Measurements from ENCODE around the gene SUMO3. TPM values are rescaled to one million over a fixed set of nuclear protein-coding genes. Genes with fewer than 3 reads are reported as not detected.

The SUMO3 gene
- total RNA-seq, 1 donor from 2014 or later, result 131 TPM

- Histone ChIP-seq H3K4me3 (ENCODE audit: low read depth, low read length) (no peak overlapping the region), H3K36me3 (ENCODE audit: control insufficient read depth, insufficient read depth, low read length) (no peaks in the 10 kb centered on the region), H3K27me3 (ENCODE audit: control insufficient read depth, insufficient read depth, low read length) (no peaks in the 10 kb centered on the region)
- FAIRE-seq (no peak), DNase-seq (ENCODE audit: low read depth) (no peak)
- TF ChIP-seq CTCF (IDR thresholded peaks at IDR 0.05; ENCODE audit: insufficient read depth, low read length, severe bottlenecking), result no peak
These were observed 58.1 kb downstream of the SUMO3 start for GRCh38 chr21:44759628-44760285.

- FAIRE-seq, result no peak
- TF ChIP-seq CTCF (IDR thresholded peaks at IDR 0.05; ENCODE audit: insufficient read depth, low read length, severe bottlenecking), result no peak
- no peak overlapping the region for H3K4me3 ChIP-seq (ENCODE audit: low read depth, low read length)
- DNase-seq (ENCODE audit: low read depth), result no peak
- no peaks in the 10 kb centered on the region for H3K27me3 ChIP-seq (ENCODE audit: control insufficient read depth, insufficient read depth, low read length)
- H3K36me3 ChIP-seq (ENCODE audit: control insufficient read depth, insufficient read depth, low read length), result no peaks in the 10 kb centered on the region
These were observed 58.9 kb downstream of the SUMO3 start for GRCh38 chr21:44758781-44759627.

- DNase-seq (ENCODE audit: low read depth), result no peak
- Histone ChIP-seq H3K4me3 (ENCODE audit: low read depth, low read length) (no peak overlapping the region), H3K27me3 (ENCODE audit: control insufficient read depth, insufficient read depth, low read length) (no peaks in the 10 kb centered on the region), H3K36me3 (ENCODE audit: control insufficient read depth, insufficient read depth, low read length) (no peaks in the 10 kb centered on the region)
- no peak for TF ChIP-seq CTCF (IDR thresholded peaks at IDR 0.05; ENCODE audit: insufficient read depth, low read length, severe bottlenecking)
- no peak for FAIRE-seq
These were observed 59.7 kb downstream of the SUMO3 start for GRCh38 chr21:44758141-44758561.

GRCh38 chr21:44757731-44758130, 60.1 kb downstream of the SUMO3 start:
- H3K27me3 ChIP-seq (ENCODE audit: control insufficient read depth, insufficient read depth, low read length), result no peaks in the 10 kb centered on the region

GRCh38 chr21:44756423-44757185, 61.3 kb downstream of the SUMO3 start:
- Histone ChIP-seq H3K4me3 (ENCODE audit: low read depth, low read length) (no peak overlapping the region), H3K27me3 (ENCODE audit: control insufficient read depth, insufficient read depth, low read length) (no peaks in the 10 kb centered on the region), H3K36me3 (ENCODE audit: control insufficient read depth, insufficient read depth, low read length) (no peaks in the 10 kb centered on the region)
- DNase-seq (ENCODE audit: low read depth) (peak; percentile 67), FAIRE-seq (peak; percentile 73)
- TF ChIP-seq CTCF (IDR thresholded peaks at IDR 0.05; ENCODE audit: insufficient read depth, low read length, severe bottlenecking), result no peak

More at GRCh38 chr21:44757731-44758130, 60.1 kb downstream of the SUMO3 start:
- Histone ChIP-seq H3K4me3 (ENCODE audit: low read depth, low read length) (no peak overlapping the region), H3K36me3 (ENCODE audit: control insufficient read depth, insufficient read depth, low read length) (no peaks in the 10 kb centered on the region)
- no peak for TF ChIP-seq CTCF (IDR thresholded peaks at IDR 0.05; ENCODE audit: insufficient read depth, low read length, severe bottlenecking)
- FAIRE-seq (no peak), DNase-seq (ENCODE audit: low read depth) (no peak)

Other genes with a start within 250 kb of the SUMO3 start
- gene KRTAP10-4, start 244.3 kb downstream of the SUMO3 start, total RNA-seq, result not detected in 2 replicates
- gene KRTAP10-5, start 237.5 kb downstream of the SUMO3 start, total RNA-seq, result not detected in 2 replicates
- not detected in 2 replicates for gene KRTAP10-6, start 225.6 kb downstream of the SUMO3 start, total RNA-seq
- gene KRTAP10-7, start 217.5 kb downstream of the SUMO3 start, total RNA-seq, result not detected in 2 replicates
- gene KRTAP10-8, start 206.0 kb downstream of the SUMO3 start, total RNA-seq, result not detected in 2 replicates
- gene KRTAP10-9, start 191.0 kb downstream of the SUMO3 start, total RNA-seq, result not detected in 2 replicates
- gene KRTAP10-10, start 180.7 kb downstream of the SUMO3 start, total RNA-seq, result not detected in 2 replicates
- not detected in 2 replicates for gene KRTAP10-11, start 171.6 kb downstream of the SUMO3 start, total RNA-seq
- gene KRTAP12-4, start 163.4 kb downstream of the SUMO3 start, total RNA-seq, result not detected in 2 replicates
- gene KRTAP12-3, start 160.1 kb downstream of the SUMO3 start, total RNA-seq, result not detected in 2 replicates
- gene KRTAP12-2, start 151.1 kb downstream of the SUMO3 start, total RNA-seq, result not detected in 2 replicates
- not detected in 2 replicates for gene KRTAP12-1, start 135.9 kb downstream of the SUMO3 start, total RNA-seq
- not detected in 2 replicates for gene KRTAP10-12, start 120.9 kb downstream of the SUMO3 start, total RNA-seq
- not detected in 2 replicates for gene TSPEAR, start 106.5 kb downstream of the SUMO3 start, total RNA-seq
- gene UBE2G2, start 16.2 kb downstream of the SUMO3 start, total RNA-seq, result 67.4 and 70.0 TPM in 2 replicates
- 107 and 124 TPM in 2 replicates for gene PTTG1IP, start 55.6 kb upstream of the SUMO3 start, total RNA-seq
- gene ITGB2, start 102.8 kb upstream of the SUMO3 start, total RNA-seq, result 0.26 and 1.1 TPM in 2 replicates
- 32.0 and 34.0 TPM in 2 replicates for gene SLX9, start 122.0 kb upstream of the SUMO3 start, total RNA-seq